ENCODE results near the gene DNAI1.

DNAI1 gene

GRCh38 chr9:34507966-34508365, 49.4 kb downstream of the DNAI1 start:
- no peaks in the 10 kb centered on the region for H4K20me1 ChIP-seq (ENCODE audit: low read depth, low read length)
- no peaks in the 10 kb centered on the region for H3K79me2 ChIP-seq (ENCODE audit: insufficient read depth, low read length)
- H3K27ac ChIP-seq (ENCODE audit: low read depth, low read length) = no peak overlapping the region
- no peaks in the 10 kb centered on the region for H3K36me3 ChIP-seq (ENCODE audit: low read length)
- H3K9me2 ChIP-seq (replicated peaks; ENCODE audit: insufficient read depth, low read length) = no peaks in the 10 kb centered on the region
- TF ChIP-seq EZH2phosphoT487 (conservative IDR thresholded peaks at IDR 0.05; ENCODE audit: low read length) = no peak
- no peak for TF ChIP-seq CTCF (IDR thresholded peaks at IDR 0.05; ENCODE audit: insufficient read depth, low read length, poor library complexity, severe bottlenecking)
- no peak overlapping the region for H3K4me2 ChIP-seq (ENCODE audit: low read depth, low read length, poor library complexity, severe bottlenecking)
- no peaks in the 10 kb centered on the region for H3K27me3 ChIP-seq (ENCODE audit: low read length)
- no peak overlapping the region for H3K4me3 ChIP-seq (ENCODE audit: insufficient read depth, low read length, poor library complexity, severe bottlenecking)
- H2AFZ ChIP-seq (ENCODE audit: low read depth, low read length, severe bottlenecking) = no peak overlapping the region
- H3K9me3 ChIP-seq (ENCODE audit: insufficient read depth, low read length) = no peaks in the 10 kb centered on the region
- no peak overlapping the region for H3K9ac ChIP-seq (ENCODE audit: low read length)
- H3F3A ChIP-seq (ENCODE audit: insufficient read depth) = no peaks in the 10 kb centered on the region

GRCh38 chr9:34508463-34508862, 49.9 kb downstream of the DNAI1 start:
- no peak overlapping the region for H3K4me2 ChIP-seq (ENCODE audit: low read depth, low read length, poor library complexity, severe bottlenecking)
- H4K20me1 ChIP-seq (ENCODE audit: low read depth, low read length) = no peaks in the 10 kb centered on the region
- TF ChIP-seq EZH2phosphoT487 (conservative IDR thresholded peaks at IDR 0.05; ENCODE audit: low read length) (no peak), CTCF (IDR thresholded peaks at IDR 0.05; ENCODE audit: insufficient read depth, low read length, poor library complexity, severe bottlenecking) (no peak)

DNA sequence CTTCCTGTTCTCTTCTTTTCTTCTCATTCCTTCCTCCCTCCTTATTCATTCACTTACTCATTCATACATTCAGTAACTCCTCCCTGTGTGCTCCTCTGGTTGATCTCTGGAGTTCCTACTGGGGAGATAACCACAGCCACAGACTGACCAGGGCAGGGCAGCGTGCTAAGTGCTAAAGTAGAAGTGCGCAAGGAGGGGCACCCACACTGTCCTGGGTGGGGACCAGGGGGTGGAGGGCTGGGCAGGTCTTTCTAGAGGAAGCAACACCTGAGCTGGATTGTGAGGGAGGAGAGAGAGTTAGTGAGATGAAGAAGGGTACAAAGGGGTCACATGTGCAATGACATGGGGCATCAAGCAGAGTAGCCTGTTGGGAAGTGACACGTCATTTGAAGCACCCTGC, 50.3 kb downstream of the DNAI1 start:
- H3K4me2 ChIP-seq (ENCODE audit: low read depth, low read length, poor library complexity, severe bottlenecking) = no peak overlapping the region
- H3K27me3 ChIP-seq (ENCODE audit: low read length) = no peaks in the 10 kb centered on the region
- TF ChIP-seq CTCF (IDR thresholded peaks at IDR 0.05; ENCODE audit: insufficient read depth, low read length, poor library complexity, severe bottlenecking) (no peak), EZH2phosphoT487 (conservative IDR thresholded peaks at IDR 0.05; ENCODE audit: low read length) (no peak)
- H2AFZ ChIP-seq (ENCODE audit: low read depth, low read length, severe bottlenecking) = no peak overlapping the region
- H3K9ac ChIP-seq (ENCODE audit: low read length) = no peak overlapping the region
- no peak overlapping the region for H3K27ac ChIP-seq (ENCODE audit: low read depth, low read length)
- H3K79me2 ChIP-seq (ENCODE audit: insufficient read depth, low read length) = no peaks in the 10 kb centered on the region
- H3F3A ChIP-seq (ENCODE audit: insufficient read depth) = no peaks in the 10 kb centered on the region
- H3K9me2 ChIP-seq (replicated peaks; ENCODE audit: insufficient read depth, low read length) = no peaks in the 10 kb centered on the region
- H4K20me1 ChIP-seq (ENCODE audit: low read depth, low read length) = no peaks in the 10 kb centered on the region
- no peak overlapping the region for H3K4me3 ChIP-seq (ENCODE audit: insufficient read depth, low read length, poor library complexity, severe bottlenecking)
- no peaks in the 10 kb centered on the region for H3K9me3 ChIP-seq (ENCODE audit: insufficient read depth, low read length)
- H3K36me3 ChIP-seq (ENCODE audit: low read length) = no peaks in the 10 kb centered on the region

More at GRCh38 chr9:34508463-34508862, 49.9 kb downstream of the DNAI1 start:
- Histone ChIP-seq H3K4me3 (ENCODE audit: insufficient read depth, low read length, poor library complexity, severe bottlenecking) (no peak overlapping the region), H2AFZ (ENCODE audit: low read depth, low read length, severe bottlenecking) (no peak overlapping the region), H3K9ac (ENCODE audit: low read length) (no peak overlapping the region), H3K36me3 (ENCODE audit: low read length) (no peaks in the 10 kb centered on the region), H3K27me3 (ENCODE audit: low read length) (no peaks in the 10 kb centered on the region), H3K27ac (ENCODE audit: low read depth, low read length) (no peak overlapping the region), H3K9me3 (ENCODE audit: insufficient read depth, low read length) (no peaks in the 10 kb centered on the region), H3K79me2 (ENCODE audit: insufficient read depth, low read length) (no peaks in the 10 kb centered on the region), H3F3A (ENCODE audit: insufficient read depth) (no peaks in the 10 kb centered on the region), H3K9me2 (replicated peaks; ENCODE audit: insufficient read depth, low read length) (no peaks in the 10 kb centered on the region)

All from SU-DHL-6 (cell line).